ENCODE measurements around the gene CDK14.
A peak's percentile ranks its signal among the peaks of the same experiment; 100 is the strongest.

CDK14 gene

GRCh38 chr7:91069146-91069545 lies 473.0 kb downstream of the CDK14 start:
- no peak for DNase-seq

GRCh38 chr7:91079487-91079886 lies 483.4 kb downstream of the CDK14 start:
- DNase-seq, result peak; percentile 81

- peak; percentile 30 for DNase-seq
These were observed 484.2 kb downstream of the CDK14 start for GRCh38 chr7:91080351-91080750.

- DNase-seq, result peak; percentile 92
These were observed 485.9 kb downstream of the CDK14 start for GRCh38 chr7:91082038-91082437.

GRCh38 chr7:91082852-91083495 lies 486.9 kb downstream of the CDK14 start:
- DNase-seq, result peak; percentile 44

- DNase-seq, result no peak
These were observed 487.9 kb downstream of the CDK14 start for GRCh38 chr7:91083855-91084644.

GRCh38 chr7:91085175-91085574 lies 489.1 kb downstream of the CDK14 start:
- no peak for DNase-seq

- no peak for DNase-seq
These were observed 490.1 kb downstream of the CDK14 start for GRCh38 chr7:91086200-91086599.

- no peak for DNase-seq
These were observed 492.0 kb downstream of the CDK14 start for GRCh38 chr7:91088156-91088555.

GRCh38 chr7:91088691-91089090 lies 492.6 kb downstream of the CDK14 start:
- no peak for DNase-seq

GRCh38 chr7:91089382-91089963 lies 493.4 kb downstream of the CDK14 start:
- DNase-seq, result peak; percentile 52

- no peak for DNase-seq
These were observed 494.6 kb downstream of the CDK14 start for GRCh38 chr7:91090684-91091083.

- DNase-seq, result no peak
These were observed 495.5 kb downstream of the CDK14 start for GRCh38 chr7:91091631-91092030.

GRCh38 chr7:91093181-91093580 lies 497.1 kb downstream of the CDK14 start:
- DNase-seq, result no peak

GRCh38 chr7:91098566-91098965 lies 502.4 kb downstream of the CDK14 start:
- peak; percentile 65 for DNase-seq

- DNase-seq, result no peak
These were observed 507.2 kb downstream of the CDK14 start for GRCh38 chr7:91103363-91103762.

GRCh38 chr7:91107460-91107859 lies 511.3 kb downstream of the CDK14 start:
- no peak for DNase-seq

GRCh38 chr7:91109200-91109599 lies 513.1 kb downstream of the CDK14 start:
- DNase-seq, result no peak

- peak; percentile 87 for DNase-seq
These were observed 516.8 kb downstream of the CDK14 start for GRCh38 chr7:91112902-91113341.

- DNase-seq, result no peak
These were observed 518.1 kb downstream of the CDK14 start for GRCh38 chr7:91114232-91114631.

GRCh38 chr7:91126762-91127161 lies 530.6 kb downstream of the CDK14 start:
- no peak for DNase-seq

- no peak for DNase-seq
These were observed 531.2 kb downstream of the CDK14 start for GRCh38 chr7:91127325-91127724.

GRCh38 chr7:91127959-91128358 lies 531.8 kb downstream of the CDK14 start:
- no peak for DNase-seq
